ENCODE measurements around the gene COX4I1.

- TF ChIP-seq, protein P1, sequence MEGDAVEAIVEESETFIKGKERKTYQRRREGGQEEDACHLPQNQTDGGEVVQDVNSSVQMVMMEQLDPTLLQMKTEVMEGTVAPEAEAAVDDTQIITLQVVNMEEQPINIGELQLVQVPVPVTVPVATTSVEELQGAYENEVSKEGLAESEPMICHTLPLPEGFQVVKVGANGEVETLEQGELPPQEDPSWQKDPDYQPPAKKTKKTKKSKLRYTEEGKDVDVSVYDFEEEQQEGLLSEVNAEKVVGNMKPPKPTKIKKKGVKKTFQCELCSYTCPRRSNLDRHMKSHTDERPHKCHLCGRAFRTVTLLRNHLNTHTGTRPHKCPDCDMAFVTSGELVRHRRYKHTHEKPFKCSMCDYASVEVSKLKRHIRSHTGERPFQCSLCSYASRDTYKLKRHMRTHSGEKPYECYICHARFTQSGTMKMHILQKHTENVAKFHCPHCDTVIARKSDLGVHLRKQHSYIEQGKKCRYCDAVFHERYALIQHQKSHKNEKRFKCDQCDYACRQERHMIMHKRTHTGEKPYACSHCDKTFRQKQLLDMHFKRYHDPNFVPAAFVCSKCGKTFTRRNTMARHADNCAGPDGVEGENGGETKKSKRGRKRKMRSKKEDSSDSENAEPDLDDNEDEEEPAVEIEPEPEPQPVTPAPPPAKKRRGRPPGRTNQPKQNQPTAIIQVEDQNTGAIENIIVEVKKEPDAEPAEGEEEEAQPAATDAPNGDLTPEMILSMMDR (IDR thresholded peaks at IDR 0.05; ENCODE audit: borderline replicate concordance, extremely low read depth, low read length, poor library complexity, severe bottlenecking) = no peak
- TF ChIP-seq EZH2 (IDR thresholded peaks at IDR 0.05; ENCODE audit: borderline replicate concordance, low read depth, low read length, severe bottlenecking) = no peak
These were observed 27.3 kb downstream of the COX4I1 start for GRCh38 chr16:85826686-85827247.

All from DND-41 (cell line).